Measurements from ENCODE around the gene LCN10. TPM values are rescaled to one million over a fixed set of nuclear protein-coding genes. Genes with fewer than 3 reads are reported as not detected.

Gene LCN10
- total and polyA plus RNA-seq, 2 of the 13 experiments (the other 11 are each of a cell fraction or from before 2014, with no cell fraction given), result 0.53 to 0.61 TPM

DNA sequence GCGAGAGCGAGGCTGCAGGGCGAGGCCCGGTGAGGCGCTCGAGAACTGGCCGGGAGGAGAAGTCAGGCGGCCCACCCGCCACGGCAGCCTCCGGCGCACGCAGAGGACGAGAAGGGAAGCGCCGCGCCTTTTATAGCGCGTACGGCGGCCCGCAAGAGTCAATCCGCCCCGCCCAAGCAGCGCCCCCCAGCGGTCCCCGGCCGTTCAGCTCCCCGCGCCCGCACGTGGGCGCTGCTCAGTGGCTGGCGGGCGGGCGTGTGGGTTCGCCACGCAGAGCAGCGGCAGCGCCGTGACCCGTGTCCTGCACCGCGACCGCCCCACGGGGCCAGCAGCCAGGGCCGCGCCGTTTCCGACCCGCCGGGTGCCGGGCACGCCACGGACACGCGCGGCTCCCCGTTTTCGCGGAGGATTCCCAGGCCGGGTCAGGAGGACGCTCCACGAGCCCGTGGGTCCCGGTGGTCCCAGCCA, 14.6 kb downstream of the LCN10 start (continued):
- TF ChIP-seq, protein P1, sequence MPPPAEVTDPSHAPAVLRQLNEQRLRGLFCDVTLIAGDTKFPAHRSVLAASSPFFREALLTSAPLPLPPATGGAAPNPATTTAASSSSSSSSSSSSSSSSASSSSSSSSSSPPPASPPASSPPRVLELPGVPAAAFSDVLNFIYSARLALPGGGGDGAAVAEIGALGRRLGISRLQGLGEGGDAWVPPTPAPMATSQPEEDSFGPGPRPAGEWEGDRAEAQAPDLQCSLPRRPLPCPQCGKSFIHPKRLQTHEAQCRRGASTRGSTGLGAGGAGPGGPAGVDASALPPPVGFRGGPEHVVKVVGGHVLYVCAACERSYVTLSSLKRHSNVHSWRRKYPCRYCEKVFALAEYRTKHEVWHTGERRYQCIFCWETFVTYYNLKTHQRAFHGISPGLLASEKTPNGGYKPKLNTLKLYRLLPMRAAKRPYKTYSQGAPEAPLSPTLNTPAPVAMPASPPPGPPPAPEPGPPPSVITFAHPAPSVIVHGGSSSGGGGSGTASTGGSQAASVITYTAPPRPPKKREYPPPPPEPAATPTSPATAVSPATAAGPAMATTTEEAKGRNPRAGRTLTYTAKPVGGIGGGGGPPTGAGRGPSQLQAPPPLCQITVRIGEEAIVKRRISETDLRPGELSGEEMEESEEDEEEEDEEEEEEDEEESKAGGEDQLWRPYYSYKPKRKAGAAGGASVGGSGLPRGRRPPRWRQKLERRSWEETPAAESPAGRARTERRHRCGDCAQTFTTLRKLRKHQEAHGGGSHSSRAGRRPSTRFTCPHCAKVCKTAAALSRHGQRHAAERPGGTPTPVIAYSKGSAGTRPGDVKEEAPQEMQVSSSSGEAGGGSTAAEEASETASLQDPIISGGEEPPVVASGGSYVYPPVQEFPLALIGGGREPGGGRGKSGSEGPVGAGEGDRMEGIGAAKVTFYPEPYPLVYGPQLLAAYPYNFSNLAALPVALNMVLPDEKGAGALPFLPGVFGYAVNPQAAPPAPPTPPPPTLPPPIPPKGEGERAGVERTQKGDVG (CRISPR knock-in tag; IDR thresholded peaks at IDR 0.05; ENCODE audit: borderline replicate concordance), result no peak
- TF ChIP-seq ZNF44 (CRISPR knock-in tag; IDR thresholded peaks at IDR 0.05) (peak; percentile 71; the same call in 1 of the 2 replicates), ZNF749 (CRISPR knock-in tag; IDR thresholded peaks at IDR 0.05; ENCODE audit: borderline replicate concordance) (no peak; the same call in none of the 2 replicates), ZNF629 (CRISPR knock-in tag; conservative IDR thresholded peaks at IDR 0.05) (no peak; the same call in 1 of the 2 replicates), CBX2 (IDR thresholded peaks at IDR 0.05; ENCODE audit: low read depth, low read length) (no peak), CBX2 (CRISPR knock-in tag; IDR thresholded peaks at IDR 0.05; ENCODE audit: low read depth) (peak; percentile 29; the same call in 1 of the 2 replicates), KLF6 (CRISPR knock-in tag; IDR thresholded peaks at IDR 0.05) (peak; percentile 98), ZNF326 (CRISPR knock-in tag; IDR thresholded peaks at IDR 0.05; ENCODE audit: borderline replicate concordance) (no peak), ARID2 (CRISPR knock-in tag; IDR thresholded peaks at IDR 0.05; ENCODE audit: borderline replicate concordance) (no peak; the same call in 1 of the 2 replicates), ZBTB21 (CRISPR knock-in tag; IDR thresholded peaks at IDR 0.05) (no peak), ZNF136 (CRISPR knock-in tag; IDR thresholded peaks at IDR 0.05; ENCODE audit: low read depth) (no peak), ZNF432 (CRISPR knock-in tag; IDR thresholded peaks at IDR 0.05; ENCODE audit: borderline replicate concordance) (no peak), SP1 (IDR thresholded peaks at IDR 0.05) (no peak), SP1 (CRISPR knock-in tag; IDR thresholded peaks at IDR 0.05) (peak; percentile 89), ZNF577 (CRISPR knock-in tag; IDR thresholded peaks at IDR 0.05; ENCODE audit: borderline replicate concordance, low read depth) (no peak), KDM2A (CRISPR knock-in tag; IDR thresholded peaks at IDR 0.05; ENCODE audit: borderline replicate concordance, low read depth) (peak; percentile 89), ZFP41 (CRISPR knock-in tag; IDR thresholded peaks at IDR 0.05; ENCODE audit: borderline replicate concordance) (no peak), PAWR (CRISPR knock-in tag; IDR thresholded peaks at IDR 0.05; ENCODE audit: borderline replicate concordance) (no peak), HOXA5 (CRISPR knock-in tag; IDR thresholded peaks at IDR 0.05) (peak; percentile 95)
- TF ChIP-seq, protein P2, sequence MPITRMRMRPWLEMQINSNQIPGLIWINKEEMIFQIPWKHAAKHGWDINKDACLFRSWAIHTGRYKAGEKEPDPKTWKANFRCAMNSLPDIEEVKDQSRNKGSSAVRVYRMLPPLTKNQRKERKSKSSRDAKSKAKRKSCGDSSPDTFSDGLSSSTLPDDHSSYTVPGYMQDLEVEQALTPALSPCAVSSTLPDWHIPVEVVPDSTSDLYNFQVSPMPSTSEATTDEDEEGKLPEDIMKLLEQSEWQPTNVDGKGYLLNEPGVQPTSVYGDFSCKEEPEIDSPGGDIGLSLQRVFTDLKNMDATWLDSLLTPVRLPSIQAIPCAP (CRISPR knock-in tag; IDR thresholded peaks at IDR 0.05; ENCODE audit: low read depth), result no peak
- TF ChIP-seq, protein P3, sequence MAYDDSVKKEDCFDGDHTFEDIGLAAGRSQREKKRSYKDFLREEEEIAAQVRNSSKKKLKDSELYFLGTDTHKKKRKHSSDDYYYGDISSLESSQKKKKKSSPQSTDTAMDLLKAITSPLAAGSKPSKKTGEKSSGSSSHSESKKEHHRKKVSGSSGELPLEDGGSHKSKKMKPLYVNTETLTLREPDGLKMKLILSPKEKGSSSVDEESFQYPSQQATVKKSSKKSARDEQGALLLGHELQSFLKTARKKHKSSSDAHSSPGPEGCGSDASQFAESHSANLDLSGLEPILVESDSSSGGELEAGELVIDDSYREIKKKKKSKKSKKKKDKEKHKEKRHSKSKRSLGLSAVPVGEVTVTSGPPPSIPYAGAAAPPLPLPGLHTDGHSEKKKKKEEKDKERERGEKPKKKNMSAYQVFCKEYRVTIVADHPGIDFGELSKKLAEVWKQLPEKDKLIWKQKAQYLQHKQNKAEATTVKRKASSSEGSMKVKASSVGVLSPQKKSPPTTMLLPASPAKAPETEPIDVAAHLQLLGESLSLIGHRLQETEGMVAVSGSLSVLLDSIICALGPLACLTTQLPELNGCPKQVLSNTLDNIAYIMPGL (CRISPR knock-in tag; IDR thresholded peaks at IDR 0.05; ENCODE audit: borderline replicate concordance in 1 of 2, low read depth in 1 of 2), result peak; percentile 90 to 93
- TF ChIP-seq, protein P4, sequence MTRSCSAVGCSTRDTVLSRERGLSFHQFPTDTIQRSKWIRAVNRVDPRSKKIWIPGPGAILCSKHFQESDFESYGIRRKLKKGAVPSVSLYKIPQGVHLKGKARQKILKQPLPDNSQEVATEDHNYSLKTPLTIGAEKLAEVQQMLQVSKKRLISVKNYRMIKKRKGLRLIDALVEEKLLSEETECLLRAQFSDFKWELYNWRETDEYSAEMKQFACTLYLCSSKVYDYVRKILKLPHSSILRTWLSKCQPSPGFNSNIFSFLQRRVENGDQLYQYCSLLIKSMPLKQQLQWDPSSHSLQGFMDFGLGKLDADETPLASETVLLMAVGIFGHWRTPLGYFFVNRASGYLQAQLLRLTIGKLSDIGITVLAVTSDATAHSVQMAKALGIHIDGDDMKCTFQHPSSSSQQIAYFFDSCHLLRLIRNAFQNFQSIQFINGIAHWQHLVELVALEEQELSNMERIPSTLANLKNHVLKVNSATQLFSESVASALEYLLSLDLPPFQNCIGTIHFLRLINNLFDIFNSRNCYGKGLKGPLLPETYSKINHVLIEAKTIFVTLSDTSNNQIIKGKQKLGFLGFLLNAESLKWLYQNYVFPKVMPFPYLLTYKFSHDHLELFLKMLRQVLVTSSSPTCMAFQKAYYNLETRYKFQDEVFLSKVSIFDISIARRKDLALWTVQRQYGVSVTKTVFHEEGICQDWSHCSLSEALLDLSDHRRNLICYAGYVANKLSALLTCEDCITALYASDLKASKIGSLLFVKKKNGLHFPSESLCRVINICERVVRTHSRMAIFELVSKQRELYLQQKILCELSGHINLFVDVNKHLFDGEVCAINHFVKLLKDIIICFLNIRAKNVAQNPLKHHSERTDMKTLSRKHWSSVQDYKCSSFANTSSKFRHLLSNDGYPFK (CRISPR knock-in tag; IDR thresholded peaks at IDR 0.05; ENCODE audit: borderline replicate concordance), result no peak
